Spinal cord (tissue), 10 donors: ENCODE results near the gene LCE3B. TPM values are rescaled to one million over a fixed set of nuclear protein-coding genes. Genes with fewer than 3 reads are reported as not detected.

Experiments
- DNase-seq, 6 donors: peaks; one replicate each; pipeline versions ENCODE4 v3.0.0 to v3.0.0-alpha.2; 2013 to 2015; ENCODE audit warnings: low spot score in 6 of 6, low read depth in 4 of 6
- H3K27ac ChIP-seq: one replicate; pipeline ENCODE4 v1.5.1; 2013; ENCODE audit warnings: low read depth, low read length, control low read depth
- H3K27me3 ChIP-seq: one replicate; pipeline ENCODE4 v1.6.1; 2013; ENCODE audit warnings: low read length; ENCODE audit not compliant: control insufficient read depth, insufficient read depth
- H3K36me3 ChIP-seq: one replicate; pipeline ENCODE4 v1.6.1; 2013; ENCODE audit warnings: low read length; ENCODE audit not compliant: control insufficient read depth, insufficient read depth
- H3K4me1 ChIP-seq: one replicate; pipeline ENCODE4 v1.6.1; 2013; ENCODE audit warnings: low read length; ENCODE audit not compliant: control insufficient read depth, insufficient read depth
- H3K4me3 ChIP-seq: one replicate; pipeline ENCODE4 v1.5.1; 2013; ENCODE audit warnings: low read depth, low read length, control low read depth
- H3K9me3 ChIP-seq: one replicate; pipeline ENCODE4 v1.6.1; 2013; ENCODE audit warnings: low read length; ENCODE audit not compliant: control insufficient read depth, insufficient read depth
- WGBS: methylation state at CpG from one replicate; pipeline ENCODE4 v1.1.5; 2013; ENCODE audit warnings: missing lambda C conversion rate; ENCODE audit not compliant: insufficient coverage; 5-methylcytosine and 5-hydroxymethylcytosine counted together
- polyA plus RNA-seq, 2 donors: library from polyadenylated mRNA; unstranded; fragments of 120-200 nt; gene quantifications; one replicate each; pipeline ENCODE4 v1.2.1, GENCODE V29; 2013; ENCODE audit not compliant: insufficient read length in 2 of 2
- total RNA-seq, 2 donors: library from RNA; depleted of rRNA in 1 of 2; stranded (reverse); fragments of 120-200 nt in 1 of 2; fragments of >200 nt in 1 of 2; gene quantifications; one replicate each; pipeline versions ENCODE4 v1.2.3 to v1.2.4, GENCODE V29; 2013 to 2014
- donor health status: healthy.

The LCE3B gene
- total and polyA plus RNA-seq, 4 donors = not detected

DNA sequence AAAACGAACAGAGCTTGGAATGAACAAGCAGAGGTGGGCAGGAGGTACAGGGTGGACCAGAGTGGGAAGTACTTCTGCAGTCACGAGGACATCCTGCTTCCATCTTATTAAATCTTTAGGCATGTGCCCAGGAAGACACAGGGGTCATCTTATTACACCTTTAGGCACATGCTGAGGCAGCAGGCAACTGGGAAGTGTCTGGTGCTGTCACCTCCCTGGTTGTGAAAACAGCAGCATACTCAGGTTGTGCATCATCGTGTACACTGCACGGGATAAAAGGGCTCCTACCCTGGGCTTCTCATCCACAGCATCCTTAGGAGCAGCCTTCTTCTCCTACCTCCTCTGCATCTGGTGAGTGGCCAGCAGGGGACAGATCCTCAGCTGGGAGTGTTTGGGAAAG, 13.7 kb upstream of the LCE3B start, which contains the start of gene LCE3C:
TSS of gene LCE3C (plus strand) at position 301 of the 400 bp plus-strand sequence. CDS start 498 bp downstream, outside the sequence.
- Histone ChIP-seq H3K27ac (no peak within 1 kb of the TSS), H3K36me3 (no peaks in the 10 kb centered on the region), H3K4me1 (no peaks in the 10 kb centered on the region), H3K4me3 (no peak within 1 kb of the TSS), H3K27me3 (no peaks in the 10 kb centered on the region), H3K9me3 (no peaks in the 10 kb centered on the region)
- DNase-seq = no peak
- no CpG with 5 or more reads among the region's 4 CpGs for WGBS

DNA sequence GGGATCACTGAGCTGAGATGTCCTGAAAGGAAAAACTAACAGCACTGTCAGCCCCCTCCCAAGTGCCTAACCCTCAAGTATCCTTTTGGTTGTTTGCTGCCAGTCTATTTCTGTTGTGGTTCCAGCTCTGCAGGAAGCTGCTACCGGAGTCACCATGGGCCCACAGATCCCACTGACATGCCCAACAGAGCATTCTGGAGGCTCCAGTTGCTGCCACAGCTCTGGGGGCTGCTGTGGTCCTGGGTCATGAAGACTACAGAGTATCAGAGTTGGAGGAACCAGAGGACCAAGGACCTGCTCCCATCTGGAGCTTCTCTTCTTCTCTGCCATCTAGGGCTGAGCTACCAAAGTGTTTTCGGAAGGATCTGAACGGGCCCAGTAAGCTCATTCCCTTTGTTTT, 8.4 kb downstream of the LCE3B start:
- H3K27ac ChIP-seq = no peak overlapping the region
- peaks cover 2% of the 10 kb centered on the region for H3K9me3 ChIP-seq
- H3K27me3 ChIP-seq = no peaks in the 10 kb centered on the region
- no peaks in the 10 kb centered on the region for H3K36me3 ChIP-seq
- no peaks in the 10 kb centered on the region for H3K4me1 ChIP-seq
- DNase-seq = no peak
- WGBS = 74% methylated on average over 3 of the region's 3 CpGs
- no peak overlapping the region for H3K4me3 ChIP-seq

GRCh38 chr1:152622803-152623202, 9.2 kb downstream of the LCE3B start, which contains the start of gene LCE3A:
Gene LCE3A (minus strand): TSS chr1:152623103. CDS start chr1:152623103, 0 bp downstream.
- Histone ChIP-seq H3K36me3 (no peaks in the 10 kb centered on the region), H3K9me3 (peaks cover 2% of the 10 kb centered on the region), H3K27me3 (no peaks in the 10 kb centered on the region), H3K4me3 (no peak within 1 kb of the TSS), H3K27ac (no peak within 1 kb of the TSS), H3K4me1 (no peaks in the 10 kb centered on the region)
- DNase-seq = no peak
- WGBS = 70% methylated on average over 10 of the region's 10 CpGs

DNA sequence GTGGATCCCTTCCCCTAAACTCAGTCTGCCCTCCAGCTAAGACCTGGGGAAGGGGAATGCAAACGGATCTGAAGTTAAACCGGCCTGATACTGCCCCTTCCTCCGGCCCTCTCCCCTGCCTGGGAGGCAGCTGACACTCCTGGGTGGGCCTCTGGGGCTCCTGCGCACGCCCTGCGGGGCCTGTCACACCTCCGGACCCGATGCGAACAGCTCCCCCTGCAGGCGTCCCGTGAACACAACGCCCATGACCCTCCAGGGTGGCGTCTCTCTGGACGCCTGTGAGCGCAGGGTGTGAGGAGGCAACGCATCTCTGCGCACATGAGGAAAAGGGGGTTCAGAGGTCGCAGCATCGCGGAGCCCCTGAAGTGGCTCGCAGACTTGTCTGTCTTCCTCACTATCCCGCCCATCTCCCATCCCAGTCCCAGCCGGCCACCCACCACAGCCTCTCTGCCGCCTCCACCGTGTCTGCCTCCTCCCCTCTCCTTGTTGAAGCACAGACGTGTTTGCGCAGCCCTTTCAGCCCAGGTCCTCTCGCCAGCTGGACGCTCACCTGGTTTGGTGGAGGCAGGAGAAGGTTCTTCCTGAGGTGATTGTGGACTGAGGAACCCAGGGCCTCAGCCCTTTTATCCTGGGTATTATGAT, 9.7 kb downstream of the LCE3B start:
- no peaks in the 10 kb centered on the region for H3K27me3 ChIP-seq
- H3K27ac ChIP-seq = no peak overlapping the region
- no peak for DNase-seq
- H3K4me1 ChIP-seq = no peaks in the 10 kb centered on the region
- H3K36me3 ChIP-seq = no peaks in the 10 kb centered on the region
- H3K9me3 ChIP-seq = no peaks in the 10 kb centered on the region
- no peak overlapping the region for H3K4me3 ChIP-seq
- 19% methylated on average over 24 of the region's 29 CpGs for WGBS

GRCh38 chr1:152626744-152627143, 13.1 kb downstream of the LCE3B start:
- DNase-seq = no peak
- Histone ChIP-seq H3K4me1 (no peaks in the 10 kb centered on the region), H3K36me3 (no peaks in the 10 kb centered on the region), H3K9me3 (peaks cover 2% of the 10 kb centered on the region), H3K27ac (no peak overlapping the region), H3K27me3 (no peaks in the 10 kb centered on the region), H3K4me3 (no peak overlapping the region)
- whole genome bisulfite sequencing = no CpG with 5 or more reads among the region's 1 CpG

DNA sequence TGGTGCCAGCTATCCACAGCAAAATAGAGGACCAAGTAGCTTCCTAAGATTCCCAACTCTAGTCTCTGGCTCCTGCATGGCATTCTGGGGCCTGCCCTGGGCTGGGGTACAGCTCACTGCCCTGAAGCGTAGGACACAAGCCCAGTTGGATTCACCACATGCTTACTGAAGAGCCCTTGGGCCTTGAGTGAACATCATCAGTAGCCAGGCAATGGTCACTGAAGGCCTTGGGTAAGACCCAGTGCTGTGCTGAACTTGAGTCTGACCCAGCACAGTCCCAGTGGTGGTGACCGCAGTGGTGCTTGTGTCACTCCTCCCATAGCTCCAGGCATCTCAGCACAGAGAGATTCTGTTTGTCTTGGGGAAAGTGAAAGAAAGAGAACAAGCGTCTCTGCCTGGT, 17.0 kb downstream of the LCE3B start:
- Histone ChIP-seq H3K27ac (no peak overlapping the region), H3K4me1 (no peaks in the 10 kb centered on the region), H3K27me3 (no peaks in the 10 kb centered on the region), H3K4me3 (no peak overlapping the region), H3K9me3 (peaks cover 2% of the 10 kb centered on the region), H3K36me3 (no peaks in the 10 kb centered on the region)
- no peak for DNase-seq
- WGBS = 93% methylated on average over 1 of the region's 3 CpGs

DNA sequence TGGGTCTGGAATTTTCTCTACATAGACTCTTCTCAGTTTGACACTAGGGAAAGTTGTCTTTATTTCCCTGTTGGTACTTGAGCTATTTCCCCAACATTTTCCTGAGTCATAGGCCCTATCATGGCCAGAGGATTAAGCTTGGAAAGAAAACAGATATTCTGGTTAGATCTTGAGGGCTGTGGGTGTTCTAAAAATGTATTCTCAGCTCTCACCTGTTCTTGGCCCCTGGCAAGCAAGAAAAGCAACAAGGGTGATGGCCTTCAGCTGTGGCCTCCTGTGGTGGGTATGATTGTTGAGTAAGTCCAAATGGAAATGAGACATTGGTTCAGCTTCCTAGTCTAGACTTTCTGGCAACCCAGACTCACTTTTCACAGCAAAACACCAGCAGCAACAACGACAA, 26.7 kb downstream of the LCE3B start:
- whole genome bisulfite sequencing = 100% methylated on average over 1 of the region's 1 CpG
- H3K27ac ChIP-seq = no peak overlapping the region
- H3K27me3 ChIP-seq = no peaks in the 10 kb centered on the region
- no peaks in the 10 kb centered on the region for H3K4me1 ChIP-seq
- H3K4me3 ChIP-seq = no peak overlapping the region
- H3K9me3 ChIP-seq = no peaks in the 10 kb centered on the region
- H3K36me3 ChIP-seq = no peaks in the 10 kb centered on the region
- no peak for DNase-seq

DNA sequence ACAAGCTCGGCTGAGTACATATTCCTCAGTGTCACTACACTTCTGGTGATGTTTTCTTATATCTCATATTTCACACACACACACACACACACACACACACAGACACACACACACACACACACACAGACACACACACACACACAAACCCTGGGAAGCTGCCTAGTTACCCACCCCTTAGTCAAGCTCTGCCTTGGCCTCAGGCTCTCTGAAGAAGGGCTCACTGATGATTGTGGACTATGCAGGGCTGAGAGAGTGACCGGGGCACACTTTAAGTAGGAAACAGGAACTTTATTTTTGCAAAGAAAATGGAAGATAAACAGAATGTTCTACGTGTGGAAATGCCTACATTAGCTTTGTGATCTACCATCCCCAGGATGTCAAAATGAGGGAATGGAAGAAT, 30.3 kb downstream of the LCE3B start:
- 60% methylated on average over 2 of the region's 3 CpGs for WGBS
- no peaks in the 10 kb centered on the region for H3K36me3 ChIP-seq
- no peaks in the 10 kb centered on the region for H3K27me3 ChIP-seq
- no peak for DNase-seq
- no peaks in the 10 kb centered on the region for H3K4me1 ChIP-seq
- H3K27ac ChIP-seq = no peak overlapping the region
- H3K4me3 ChIP-seq = no peak overlapping the region
- H3K9me3 ChIP-seq = no peaks in the 10 kb centered on the region

DNA sequence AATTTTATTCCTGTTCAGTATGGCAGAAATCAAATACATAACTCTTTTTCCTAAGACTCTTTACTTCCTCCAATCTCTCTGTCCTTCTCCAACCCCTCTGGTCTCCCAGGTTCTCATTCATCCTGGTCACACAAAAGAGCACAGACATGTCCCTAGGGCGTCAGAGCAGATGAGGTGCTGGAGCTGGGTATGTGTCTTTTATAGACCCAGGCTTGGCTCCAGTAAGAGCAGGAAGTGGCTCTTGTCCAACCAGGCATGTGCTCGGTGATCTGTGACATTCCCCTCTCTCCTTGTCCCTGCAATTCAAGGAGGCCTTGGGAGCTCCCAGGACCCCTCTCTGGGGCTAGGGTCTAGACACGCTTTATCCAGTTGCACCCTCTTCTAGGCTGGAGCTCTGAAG, 31.5 kb downstream of the LCE3B start:
- H3K27ac ChIP-seq = no peak overlapping the region
- H3K36me3 ChIP-seq = no peaks in the 10 kb centered on the region
- no peaks in the 10 kb centered on the region for H3K4me1 ChIP-seq
- 68% methylated on average over 2 of the region's 3 CpGs for WGBS
- no peak for DNase-seq
- H3K27me3 ChIP-seq = no peaks in the 10 kb centered on the region
- no peaks in the 10 kb centered on the region for H3K9me3 ChIP-seq
- H3K4me3 ChIP-seq = no peak overlapping the region

DNA sequence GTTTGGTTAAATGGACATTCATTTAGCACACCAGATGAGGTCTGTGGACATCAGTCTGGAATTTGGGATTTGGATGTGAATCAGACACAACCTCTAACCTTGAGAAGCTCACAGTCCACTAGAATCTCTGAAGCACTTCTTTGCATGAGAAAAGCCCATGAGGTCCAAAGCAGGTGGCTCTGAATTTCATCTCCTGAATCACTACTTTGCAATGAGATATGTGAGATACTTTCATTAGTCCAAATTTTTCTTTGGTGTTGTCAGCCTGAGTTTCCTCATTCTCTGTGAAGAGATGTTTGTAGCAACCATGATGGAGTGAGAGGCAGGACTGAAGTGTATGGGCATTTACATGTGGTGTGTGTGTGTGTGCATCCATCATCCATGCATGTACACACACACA, 33.0 kb downstream of the LCE3B start:
- no peak overlapping the region for H3K4me3 ChIP-seq
- no peak for DNase-seq
- H3K27me3 ChIP-seq = no peaks in the 10 kb centered on the region
- no peaks in the 10 kb centered on the region for H3K9me3 ChIP-seq
- no peaks in the 10 kb centered on the region for H3K36me3 ChIP-seq
- H3K4me1 ChIP-seq = no peaks in the 10 kb centered on the region
- no peak overlapping the region for H3K27ac ChIP-seq
